ENCODE measurements around the gene ACRV1.

DNA sequence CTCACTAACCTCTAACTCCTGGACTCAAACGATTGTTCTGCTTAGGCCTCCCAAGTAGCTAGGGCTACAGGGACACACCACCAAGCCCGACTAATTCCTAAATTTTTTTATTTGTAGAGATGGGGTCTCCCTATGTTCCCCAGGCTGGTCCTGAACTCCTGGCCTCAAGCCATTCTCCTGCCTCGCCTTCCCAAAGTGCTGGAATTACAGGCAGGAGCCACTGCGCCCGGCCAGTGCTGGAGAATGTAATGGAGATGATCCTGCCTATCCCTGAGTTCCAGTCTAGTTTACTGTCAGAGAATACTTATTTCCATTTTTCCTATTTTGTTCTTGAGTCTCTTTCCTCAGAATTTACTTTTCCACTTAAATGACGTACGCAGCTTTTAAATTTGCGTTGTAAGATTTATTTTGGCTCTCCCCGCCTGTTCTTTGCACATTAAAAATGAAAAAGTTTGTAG, 55.9 kb downstream of the ACRV1 start, which contains the start of gene CHEK1:
- TF ChIP-seq EP300 (IDR thresholded peaks at IDR 0.05) (no peak), KDM1A (IDR thresholded peaks at IDR 0.05; ENCODE audit: low read depth) (no peak), CTCF (IDR thresholded peaks at IDR 0.05) (no peak), ZC3H11A (IDR thresholded peaks at IDR 0.05) (no peak), MYC (IDR thresholded peaks at IDR 0.05; ENCODE audit: borderline replicate concordance, low read length) (no peak), RFX5 (IDR thresholded peaks at IDR 0.05) (no peak), RNF2 (IDR thresholded peaks at IDR 0.05; ENCODE audit: borderline replicate concordance, low read depth) (no peak), POLR2AphosphoS2 (conservative IDR thresholded peaks at IDR 0.05; ENCODE audit: low read length) (no peak), FOSL2 (IDR thresholded peaks at IDR 0.05) (no peak), FOSL2 (CRISPR knock-in tag; IDR thresholded peaks at IDR 0.05) (no peak), JUNB (IDR thresholded peaks at IDR 0.05) (no peak), HOXB5 (CRISPR knock-in tag; IDR thresholded peaks at IDR 0.05) (no peak)
- TF ChIP-seq, protein P1, sequence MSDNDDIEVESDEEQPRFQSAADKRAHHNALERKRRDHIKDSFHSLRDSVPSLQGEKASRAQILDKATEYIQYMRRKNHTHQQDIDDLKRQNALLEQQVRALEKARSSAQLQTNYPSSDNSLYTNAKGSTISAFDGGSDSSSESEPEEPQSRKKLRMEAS (IDR thresholded peaks at IDR 0.05), result no peak

Data from A549 (cell line).